Type B pancreatic cell (in vitro differentiated cells): ENCODE data around the gene ARL8A. TPM values are rescaled to one million over a fixed set of nuclear protein-coding genes. Genes with fewer than 3 reads are reported as not detected.
"Not testable (repeated sequence)": the region's sequence is repeated elsewhere in the genome, so short reads cannot be mapped to it uniquely, and the experiment has no call there.

Experiments used
- DNase-seq: peaks from one replicate; pipeline ENCODE4 v3.0.0; 2021; ENCODE audit warnings: mixed read lengths; ENCODE audit not compliant: unreplicated experiment; ENCODE audit errors: extremely low spot score
- H3K27ac Mint-ChIP-seq: 2 replicates; pipeline ENCODE4 v1.8.0; 2021; ENCODE audit warnings: mild to moderate bottlenecking, mixed read lengths
- H3K27me3 Mint-ChIP-seq: 2 replicates; pipeline ENCODE4 v1.8.0; 2021; ENCODE audit warnings: mixed read lengths
- H3K36me3 Mint-ChIP-seq: 2 replicates; pipeline ENCODE4 v1.8.0; 2021; ENCODE audit warnings: mixed read lengths
- H3K4me1 Mint-ChIP-seq: one replicate; pipeline ENCODE4 v1.8.0; 2021; ENCODE audit warnings: mixed read lengths; ENCODE audit not compliant: unreplicated experiment
- H3K4me3 Mint-ChIP-seq: 2 replicates; pipeline ENCODE4 v1.8.0; 2021; ENCODE audit warnings: mild to moderate bottlenecking, mixed read lengths
- H3K9me3 Mint-ChIP-seq: 2 replicates; pipeline ENCODE4 v1.8.0; 2021; ENCODE audit warnings: mixed read lengths
- long read RNA-seq: library from polyadenylated mRNA; unstranded; transcript quantifications from one replicate; pipeline ENCODE4 v2.0.0, GENCODE V29; 2020
- total RNA-seq: library from RNA; stranded (reverse); gene quantifications from 2 replicates; pipeline ENCODE4 v1.2.1, GENCODE V29; 2021; ENCODE audit warnings: low replicate concordance
- TF ChIP-seq, protein P1 (sequence below): fragments of 200-600 bp; sonication (generic); conservative IDR thresholded peaks from 2 replicates; pipeline ENCODE4 v1.5.0; 2021; ENCODE audit warnings: antibody characterized with exemption, mild to moderate bottlenecking

The ARL8A gene
- total RNA-seq: 58.6 and 69.1 TPM in 2 replicates
- long read RNA-seq, partial matches to known transcripts: 0 of 1 reads
- long read RNA-seq, other reads (novel, unspliced or antisense): 0 of 1 reads

GRCh38 chr1:202144402-202145067, at the start of gene ARL8A:
TSS of gene ARL8A (minus strand) at chr1:202144737. CDS start at chr1:202144572, 165 bp downstream.
- TF ChIP-seq, protein P1, sequence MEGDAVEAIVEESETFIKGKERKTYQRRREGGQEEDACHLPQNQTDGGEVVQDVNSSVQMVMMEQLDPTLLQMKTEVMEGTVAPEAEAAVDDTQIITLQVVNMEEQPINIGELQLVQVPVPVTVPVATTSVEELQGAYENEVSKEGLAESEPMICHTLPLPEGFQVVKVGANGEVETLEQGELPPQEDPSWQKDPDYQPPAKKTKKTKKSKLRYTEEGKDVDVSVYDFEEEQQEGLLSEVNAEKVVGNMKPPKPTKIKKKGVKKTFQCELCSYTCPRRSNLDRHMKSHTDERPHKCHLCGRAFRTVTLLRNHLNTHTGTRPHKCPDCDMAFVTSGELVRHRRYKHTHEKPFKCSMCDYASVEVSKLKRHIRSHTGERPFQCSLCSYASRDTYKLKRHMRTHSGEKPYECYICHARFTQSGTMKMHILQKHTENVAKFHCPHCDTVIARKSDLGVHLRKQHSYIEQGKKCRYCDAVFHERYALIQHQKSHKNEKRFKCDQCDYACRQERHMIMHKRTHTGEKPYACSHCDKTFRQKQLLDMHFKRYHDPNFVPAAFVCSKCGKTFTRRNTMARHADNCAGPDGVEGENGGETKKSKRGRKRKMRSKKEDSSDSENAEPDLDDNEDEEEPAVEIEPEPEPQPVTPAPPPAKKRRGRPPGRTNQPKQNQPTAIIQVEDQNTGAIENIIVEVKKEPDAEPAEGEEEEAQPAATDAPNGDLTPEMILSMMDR: no peak
- H3K4me1 Mint-ChIP-seq: peaks cover 21% of the 10 kb centered on the region
- H3K4me3 Mint-ChIP-seq: peak within 1 kb of the TSS; percentile 98
- DNase-seq: no peak
- H3K9me3 Mint-ChIP-seq: no peaks in the 10 kb centered on the region
- H3K36me3 Mint-ChIP-seq: no peaks in the 10 kb centered on the region
- H3K27ac Mint-ChIP-seq: peak within 1 kb of the TSS; percentile 92
- H3K27me3 Mint-ChIP-seq: peaks cover 3% of the 10 kb centered on the region

- DNase-seq: no peak
- no peaks in the 10 kb centered on the region for H3K36me3 Mint-ChIP-seq
- peak overlapping the region; percentile 47 for H3K4me3 Mint-ChIP-seq
- H3K9me3 Mint-ChIP-seq: no peaks in the 10 kb centered on the region
- no peaks in the 10 kb centered on the region for H3K4me1 Mint-ChIP-seq
- peaks cover 64% of the 10 kb centered on the region for H3K27me3 Mint-ChIP-seq
- no peak overlapping the region for H3K27ac Mint-ChIP-seq
- TF ChIP-seq, protein P1: no peak
These were observed 49.8 kb upstream of the ARL8A start for GRCh38 chr1:202194328-202194648.

DNA sequence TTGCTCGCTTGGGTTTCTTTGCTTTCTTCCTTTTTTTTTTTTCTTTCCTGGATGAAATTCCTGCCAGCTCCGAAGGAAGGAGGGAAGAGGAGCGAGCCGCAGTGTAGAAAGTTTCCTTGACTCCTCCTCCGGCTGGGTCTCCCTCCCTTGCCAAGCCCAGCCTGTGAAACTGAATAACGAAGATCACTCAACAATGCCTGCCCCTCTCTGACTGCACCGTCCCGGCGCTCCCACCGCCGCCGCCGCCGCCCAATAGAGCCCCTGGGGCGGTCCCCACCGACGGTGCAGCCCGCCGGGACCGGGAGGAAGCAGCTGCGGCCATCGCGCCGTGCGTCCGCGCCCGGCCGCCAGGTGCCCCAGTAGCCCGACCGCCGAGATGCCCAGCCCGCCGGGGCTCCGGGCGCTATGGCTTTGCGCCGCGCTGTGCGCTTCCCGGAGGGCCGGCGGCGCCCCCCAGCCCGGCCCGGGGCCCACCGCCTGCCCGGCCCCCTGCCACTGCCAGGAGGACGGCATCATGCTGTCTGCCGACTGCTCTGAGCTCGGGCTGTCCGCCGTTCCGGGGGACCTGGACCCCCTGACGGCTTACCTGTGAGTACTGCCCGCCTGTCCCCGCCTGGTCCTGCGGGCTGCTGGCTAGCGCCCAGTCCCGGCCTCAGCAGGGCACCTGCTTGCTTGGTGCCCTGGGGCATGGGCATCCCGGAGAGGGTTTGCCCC, 49.2 kb upstream of the ARL8A start, which contains the start of gene LGR6:
TSS of gene LGR6 (plus strand) at position 186 of the 714 bp plus-strand sequence. CDS start at position 377, 191 bp downstream.
- Mint-ChIP-seq H3K4me1 (no peaks in the 10 kb centered on the region), H3K4me3 (peak within 1 kb of the TSS; percentile 84), H3K36me3 (no peaks in the 10 kb centered on the region), H3K9me3 (no peaks in the 10 kb centered on the region), H3K27ac (no peak within 1 kb of the TSS), H3K27me3 (peaks cover 64% of the 10 kb centered on the region)
- DNase-seq: no peak
- TF ChIP-seq, protein P1: peak; percentile 48

- H3K9me3 Mint-ChIP-seq: no peaks in the 10 kb centered on the region
- TF ChIP-seq, protein P1: peak; percentile 88
- H3K4me3 Mint-ChIP-seq: no peak overlapping the region
- no peak for DNase-seq
- H3K36me3 Mint-ChIP-seq: no peaks in the 10 kb centered on the region
- peaks cover 59% of the 10 kb centered on the region for H3K27me3 Mint-ChIP-seq
- no peak overlapping the region for H3K27ac Mint-ChIP-seq
- H3K4me1 Mint-ChIP-seq: no peaks in the 10 kb centered on the region
These were observed 48.5 kb upstream of the ARL8A start for GRCh38 chr1:202192770-202193613.

- not testable (repeated sequence) for H3K4me3 Mint-ChIP-seq, DNase-seq, H3K36me3 Mint-ChIP-seq, H3K27ac Mint-ChIP-seq, H3K9me3 Mint-ChIP-seq, H3K4me1 Mint-ChIP-seq
- H3K27me3 Mint-ChIP-seq: peaks cover 51% of the 10 kb centered on the region
These were observed 46.9 kb upstream of the ARL8A start for GRCh38 chr1:202191391-202191790.
